Subcutaneous preadipocyte (primary cell): ENCODE measurements around the gene DSEL. TPM values are rescaled to one million over a fixed set of nuclear protein-coding genes. Genes with fewer than 3 reads are reported as not detected.

Source experiments
- total RNA-seq: library from RNA; depleted of rRNA; stranded (reverse); fragments of >200 nt; gene quantifications from 2 replicates; pipeline ENCODE4 v1.2.3, GENCODE V29; 2012

DSEL gene
- total RNA-seq, result 71.7 and 119 TPM in 2 replicates

GRCh38 chr18:67516539-67517443, at the start of gene DSEL:
Gene DSEL, minus strand, starts transcription at chr18:67516720. Its CDS starts 2,112 bp downstream, at chr18:67514608.

